HG03097 (cell line): ENCODE measurements around the gene NKAIN4.
"Not testable (repeated sequence)": the region's sequence is repeated elsewhere in the genome, so short reads cannot be mapped to it uniquely, and the experiment has no call there.

Experiments
- ATAC-seq: cut with Tn5 transposase; IDR thresholded peaks from one replicate; pipeline ENCODE4 v1.9.1; 2021; ENCODE audit not compliant: unreplicated experiment, low FRiP score

Gene NKAIN4

DNA sequence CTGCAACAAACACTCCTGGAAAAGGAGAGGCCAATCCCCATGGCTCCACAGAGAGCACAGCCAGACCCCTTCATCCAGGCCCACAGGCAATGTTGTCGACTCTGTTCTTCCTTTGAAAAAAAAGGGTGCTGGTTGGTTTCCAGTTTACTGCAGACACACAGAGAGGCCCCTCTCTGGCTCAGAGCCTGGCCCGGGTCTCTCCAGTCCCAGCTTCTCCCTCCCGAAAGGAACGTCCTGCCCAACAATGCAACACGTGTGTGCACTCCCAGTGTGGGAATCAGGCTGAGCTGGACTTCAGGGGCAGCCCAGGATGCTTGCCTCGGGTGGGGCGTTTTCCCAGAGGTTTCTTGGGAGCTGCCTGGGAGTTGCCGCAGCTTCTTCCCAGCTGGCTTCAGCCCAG lies 4.5 kb upstream of the NKAIN4 start:
- ATAC-seq = no peak

GRCh38 chr20:63257629-63258028 lies 3.4 kb upstream of the NKAIN4 start:
- no peak for ATAC-seq

DNA sequence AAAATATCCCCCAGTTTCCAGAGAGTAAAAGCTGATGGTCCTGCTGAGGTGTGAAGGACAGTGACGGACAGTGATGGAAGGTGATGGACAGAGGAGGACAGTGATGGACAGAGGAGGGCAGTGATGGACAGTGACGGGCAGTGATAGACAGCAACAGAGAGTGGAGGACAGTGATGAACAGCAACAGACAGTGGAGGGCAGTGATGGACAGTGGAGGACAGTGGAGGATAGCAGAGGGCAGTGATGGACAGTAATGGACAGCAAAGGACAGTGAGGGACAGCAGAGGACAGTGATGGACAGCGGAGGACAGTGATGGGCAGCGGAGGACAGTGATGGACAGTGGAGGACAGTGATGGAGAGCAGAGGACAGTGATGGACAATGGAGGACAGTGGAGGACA lies 2.7 kb upstream of the NKAIN4 start:
- no peak for ATAC-seq

GRCh38 chr20:63255931-63256704 lies 1.9 kb upstream of the NKAIN4 start:
- ATAC-seq = no peak

- ATAC-seq = no peak
Observed at GRCh38 chr20:63254606-63255384, 532 bp upstream of the NKAIN4 start.

GRCh38 chr20:63253438-63254231 lies 628 bp downstream of the NKAIN4 start:
- no peak for ATAC-seq

DNA sequence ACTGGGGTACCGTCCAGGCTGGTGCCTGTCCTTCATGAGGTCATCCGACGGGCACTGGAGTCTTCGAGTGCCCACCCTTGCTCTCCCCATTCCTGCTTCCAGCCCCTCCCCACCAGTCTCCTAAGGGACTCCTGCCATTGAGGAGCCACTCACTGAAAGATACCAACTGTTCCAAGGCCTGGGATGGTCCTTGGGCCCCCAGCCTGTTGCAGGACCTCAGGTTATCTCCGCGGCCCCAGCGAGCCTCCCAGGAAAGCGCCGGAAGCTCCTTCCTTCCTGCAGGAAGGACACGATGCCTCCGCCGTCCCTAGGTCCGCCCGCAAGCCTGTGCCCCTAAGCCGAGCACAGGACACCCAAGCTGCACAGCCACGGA lies 1.2 kb downstream of the NKAIN4 start:
- ATAC-seq = no peak

DNA sequence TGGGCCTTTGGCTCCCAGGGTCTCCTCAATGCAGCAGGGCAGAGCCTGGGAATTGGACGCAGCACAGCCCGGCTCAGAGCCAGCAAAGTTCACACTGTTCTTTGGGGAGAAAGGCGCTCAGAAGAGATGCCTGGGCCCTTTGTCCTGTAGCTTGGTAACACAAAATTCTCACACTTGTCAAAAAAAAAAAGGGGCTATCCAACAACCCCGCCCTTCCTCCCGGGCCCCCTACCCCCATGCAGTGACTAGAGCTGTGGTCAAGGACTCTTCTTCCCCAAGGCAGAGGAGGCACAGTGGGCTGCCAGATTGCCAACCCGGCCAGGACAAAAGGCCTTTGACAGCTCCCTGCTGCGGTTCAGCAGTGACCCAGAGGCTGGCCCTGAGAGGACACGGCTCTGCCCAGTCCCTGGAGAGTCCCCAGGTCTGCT lies 2.0 kb downstream of the NKAIN4 start:
- no peak for ATAC-seq

DNA sequence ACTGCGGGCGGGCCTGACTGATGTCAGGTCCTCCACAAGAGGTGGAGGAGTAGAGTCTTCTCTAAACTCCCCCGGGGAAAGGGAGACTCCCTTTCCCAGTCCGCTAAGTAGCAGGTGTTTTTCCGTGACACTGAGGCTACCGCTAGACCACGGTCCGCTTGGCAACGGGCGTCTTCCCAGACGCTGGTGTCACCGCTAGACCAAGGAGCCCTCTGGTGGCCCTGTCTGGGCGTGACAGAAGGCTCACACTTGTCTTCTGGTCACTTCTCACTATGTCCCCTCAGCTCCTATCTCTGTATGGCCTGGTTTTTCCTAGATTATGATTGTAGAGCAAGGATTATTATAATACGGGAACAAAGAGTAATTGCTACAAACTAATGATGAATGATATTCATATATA lies 2.9 kb downstream of the NKAIN4 start:
- not testable (repeated sequence) for ATAC-seq

DNA sequence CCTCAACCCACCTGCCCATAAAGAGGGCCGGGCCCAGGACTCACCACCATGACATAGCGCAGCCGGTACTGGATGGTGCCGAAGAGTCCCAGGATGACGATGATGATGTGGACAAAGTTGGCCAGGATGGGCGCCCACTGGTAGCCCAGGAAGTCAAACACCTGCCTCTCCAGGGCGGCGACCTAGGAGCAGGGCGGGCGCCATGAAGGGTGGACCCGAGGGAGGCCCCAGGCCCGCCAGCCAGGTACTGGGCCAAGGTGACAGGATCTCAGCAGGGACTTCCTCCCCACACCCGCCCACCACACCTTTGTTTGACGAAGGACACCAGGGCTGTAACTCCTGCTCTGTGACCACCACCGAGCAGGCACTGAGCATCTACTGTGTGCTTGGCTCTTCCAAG lies 4.4 kb downstream of the NKAIN4 start:
- ATAC-seq = no peak

DNA sequence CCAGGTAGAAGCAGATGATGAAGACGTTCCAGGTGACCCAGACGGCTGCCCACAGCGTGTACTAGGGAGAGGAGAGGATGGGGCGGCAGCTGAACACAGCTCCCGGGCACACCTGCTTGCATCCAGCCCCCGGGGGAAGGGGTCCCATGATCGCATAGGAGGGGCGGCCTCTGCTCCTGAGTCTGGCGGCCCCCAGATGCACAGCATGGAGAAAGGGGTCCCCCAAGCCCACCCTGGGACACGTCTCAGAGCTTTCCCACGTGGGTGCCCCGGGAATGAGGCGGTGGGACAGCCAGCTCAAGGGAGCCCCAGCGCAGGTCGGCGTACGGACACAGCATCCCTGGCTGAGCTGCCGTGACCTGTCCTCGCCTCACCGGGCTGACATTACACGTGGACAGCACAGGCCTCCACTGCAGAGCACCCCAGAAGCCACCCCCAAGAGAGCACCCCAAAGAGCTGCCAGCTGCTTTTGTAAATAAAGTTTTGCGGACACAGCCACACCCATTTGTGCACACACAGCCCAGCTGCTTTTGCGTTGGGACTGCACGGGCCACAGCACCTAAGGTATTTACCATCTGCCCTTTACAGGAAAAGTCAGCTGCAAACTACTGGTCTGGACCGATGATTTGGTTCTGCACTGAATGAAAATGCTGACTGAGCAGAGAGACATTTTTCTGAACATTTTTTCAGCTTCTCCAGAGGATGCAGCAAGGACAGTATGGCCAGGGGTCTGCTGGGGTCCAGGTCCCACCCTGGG lies 5.2 kb downstream of the NKAIN4 start:
- ATAC-seq = no peak

DNA sequence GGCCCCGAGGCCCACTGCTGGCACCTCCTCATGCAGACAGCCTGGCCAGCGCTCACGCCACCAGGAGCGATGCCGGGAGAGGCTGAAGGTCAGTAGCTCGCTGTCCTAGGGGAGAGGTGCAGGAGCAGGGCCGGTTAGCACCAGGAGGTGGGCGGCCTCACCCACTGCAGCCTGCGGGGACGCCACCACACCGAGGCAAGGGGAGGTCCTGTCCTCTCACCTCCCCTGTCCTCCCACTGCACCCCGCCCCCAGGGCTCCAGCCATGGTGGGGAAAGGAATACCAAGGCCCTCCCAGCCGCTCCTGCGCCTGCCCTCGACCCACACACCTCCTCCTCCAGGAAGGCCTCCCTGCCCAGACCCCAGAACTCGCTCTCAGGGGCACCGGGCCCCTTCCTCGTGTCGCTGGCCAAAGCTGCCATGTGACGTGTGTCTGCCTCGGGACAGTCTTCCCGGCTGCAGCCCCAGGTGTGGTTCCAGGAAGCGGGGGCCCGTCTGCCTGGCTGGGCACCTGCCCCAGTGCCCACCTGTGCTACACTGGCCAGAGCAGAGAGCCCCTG lies 6.5 kb downstream of the NKAIN4 start:
- ATAC-seq = no peak

- ATAC-seq = no peak
Observed at GRCh38 chr20:63246490-63247288, 7.6 kb downstream of the NKAIN4 start.

GRCh38 chr20:63244468-63244867 lies 9.8 kb downstream of the NKAIN4 start:
- ATAC-seq = no peak

DNA sequence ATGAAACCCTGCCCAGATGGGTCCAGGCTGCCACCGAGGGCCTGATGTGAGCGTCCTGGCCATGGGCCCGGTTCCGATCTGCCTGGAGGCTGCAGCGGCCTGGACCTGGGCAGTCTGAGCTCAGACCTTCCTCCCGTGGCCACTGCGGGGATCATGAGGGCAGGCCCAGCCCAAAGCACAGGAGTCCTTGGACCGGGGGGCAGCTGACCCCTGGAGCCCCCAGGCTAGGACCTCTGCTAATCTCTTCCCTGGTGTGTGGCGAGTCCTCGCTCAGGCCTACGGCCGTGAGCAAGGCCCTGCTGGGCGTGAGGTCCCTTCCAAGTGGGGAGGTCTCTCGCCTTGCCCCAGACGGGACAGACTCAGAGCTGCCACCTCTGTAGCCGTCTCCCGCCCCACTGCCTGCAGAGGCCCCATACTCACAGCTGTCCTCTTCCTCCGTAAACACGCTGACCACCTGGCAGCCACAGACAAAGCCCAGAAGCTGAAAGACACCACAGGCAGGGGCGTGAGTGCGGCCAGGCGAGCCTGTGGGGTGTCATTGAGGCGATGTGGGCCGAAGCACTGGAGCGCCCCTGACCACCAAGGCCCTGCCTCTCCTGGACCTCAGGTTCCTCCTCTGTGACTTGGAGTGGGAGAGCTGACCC lies 10.5 kb downstream of the NKAIN4 start:
- ATAC-seq = no peak

DNA sequence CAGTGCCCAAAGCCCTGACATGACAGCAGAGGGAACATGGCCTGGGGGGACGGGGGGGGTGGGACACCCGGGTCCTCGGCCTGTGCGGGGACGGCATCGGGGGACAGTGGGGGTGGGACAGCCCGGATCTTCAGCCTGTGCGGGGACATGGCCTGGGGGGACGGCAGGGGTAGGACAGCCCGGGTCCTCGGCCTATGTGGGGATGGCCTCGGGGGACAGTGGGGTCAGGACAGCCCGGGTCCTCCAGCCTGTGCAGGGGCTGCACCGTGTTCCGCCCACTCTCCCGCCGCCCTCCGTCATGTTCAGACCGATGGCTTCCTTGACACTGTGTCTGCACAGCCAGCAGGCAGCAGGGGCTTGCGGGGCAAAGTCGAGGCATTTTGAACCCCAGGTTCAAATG lies 11.5 kb downstream of the NKAIN4 start:
- no peak for ATAC-seq

DNA sequence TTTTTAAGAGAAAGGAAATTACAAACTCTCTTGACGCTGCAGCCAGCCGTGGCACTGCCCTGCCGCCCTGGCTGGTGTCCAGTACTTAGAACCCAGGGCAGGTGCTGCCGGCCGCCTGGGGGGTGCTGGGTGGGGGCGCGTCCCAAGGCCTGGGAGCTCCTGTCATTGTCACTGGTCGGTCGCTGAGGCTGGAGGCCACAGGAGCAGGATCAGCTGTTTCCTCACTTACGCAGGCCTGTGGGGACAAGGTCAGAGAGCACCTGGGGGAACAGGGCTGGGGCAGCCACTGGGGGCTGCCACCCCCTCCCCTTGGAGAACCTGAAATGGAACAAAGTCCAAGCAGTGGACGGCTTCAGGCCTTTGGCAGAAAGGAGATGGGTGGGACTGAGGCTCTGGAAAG lies 13.0 kb downstream of the NKAIN4 start:
- no peak for ATAC-seq

- ATAC-seq = no peak
Observed at GRCh38 chr20:63240004-63240403, 14.3 kb downstream of the NKAIN4 start.

- ATAC-seq = no peak
Observed at GRCh38 chr20:63239431-63239830, 14.8 kb downstream of the NKAIN4 start.
